Daoy (cell line): ENCODE data around the gene ACSL1. TPM values are rescaled to one million over a fixed set of nuclear protein-coding genes. Genes with fewer than 3 reads are reported as not detected.

Source experiments
- DNase-seq: peaks from one replicate; pipeline ENCODE4 v3.0.0-alpha.2; 2015; ENCODE audit warnings: low read depth
- total RNA-seq: library from RNA; depleted of rRNA; stranded (reverse); fragments of >200 nt; shearing (Covaris generic); gene quantifications from 2 replicates; pipeline ENCODE4 v1.2.3, GENCODE V29; 2014; rRNA removed

Gene ACSL1
- total RNA-seq, 1 experiment from 2014 or later, result 12.5 TPM

DNA sequence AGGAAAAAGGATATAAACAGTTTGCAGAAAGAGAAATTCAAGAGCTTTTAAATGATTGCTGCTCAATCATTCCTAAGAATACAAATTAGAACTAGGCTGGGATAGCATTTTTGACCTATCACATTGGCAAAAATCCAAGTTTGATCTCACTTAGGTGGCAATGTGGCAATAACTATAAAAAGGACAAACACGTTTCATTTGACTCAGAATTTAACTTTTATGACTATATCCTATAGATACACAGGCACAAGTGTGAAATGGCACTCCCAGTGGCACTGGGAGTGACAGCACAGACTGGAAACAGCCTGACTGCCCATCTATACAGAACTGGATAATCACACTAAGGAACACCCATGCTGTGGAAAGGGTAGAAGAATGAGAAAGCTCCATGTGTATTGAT, 103.0 kb downstream of the ACSL1 start:
- DNase-seq, result no peak

DNA sequence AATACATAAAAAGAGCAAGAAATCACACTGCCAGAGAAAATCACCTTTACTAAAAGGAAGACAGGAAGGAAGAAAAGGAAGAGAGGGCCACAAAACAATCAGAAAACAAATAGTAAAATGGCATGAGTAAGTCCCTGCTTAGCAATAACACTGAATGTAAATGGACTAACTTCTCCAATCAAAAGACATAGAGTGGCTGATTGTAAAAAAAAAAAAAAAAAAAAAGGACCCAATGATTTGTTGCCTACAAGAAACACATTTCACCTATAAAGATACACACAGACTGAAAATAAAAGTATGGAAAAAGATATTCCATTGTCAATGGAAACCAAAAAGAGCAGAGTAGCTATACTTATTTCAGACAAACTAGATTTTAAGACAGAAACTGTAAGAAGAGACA, 104.5 kb downstream of the ACSL1 start:
- DNase-seq, result no peak

DNA sequence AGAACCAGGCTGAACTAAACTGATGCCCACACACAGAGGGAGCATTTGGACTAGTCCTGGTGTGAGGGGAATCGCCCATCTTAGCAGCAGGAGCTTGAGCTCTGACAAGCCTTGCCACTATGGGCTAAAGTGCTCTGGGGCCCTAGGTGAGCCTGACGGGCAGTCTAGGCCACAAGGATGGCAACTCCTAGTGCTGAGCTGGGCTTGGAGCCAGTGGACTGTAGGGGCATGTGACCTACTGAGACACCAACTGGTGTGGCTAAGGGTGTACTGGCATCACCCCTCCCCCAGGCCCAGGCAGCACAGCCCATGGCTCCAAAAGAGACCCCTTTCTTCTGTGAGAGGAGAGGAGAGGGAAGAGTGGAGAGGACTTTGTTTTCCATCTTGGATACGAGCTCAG, 106.4 kb downstream of the ACSL1 start:
- no peak for DNase-seq

DNA sequence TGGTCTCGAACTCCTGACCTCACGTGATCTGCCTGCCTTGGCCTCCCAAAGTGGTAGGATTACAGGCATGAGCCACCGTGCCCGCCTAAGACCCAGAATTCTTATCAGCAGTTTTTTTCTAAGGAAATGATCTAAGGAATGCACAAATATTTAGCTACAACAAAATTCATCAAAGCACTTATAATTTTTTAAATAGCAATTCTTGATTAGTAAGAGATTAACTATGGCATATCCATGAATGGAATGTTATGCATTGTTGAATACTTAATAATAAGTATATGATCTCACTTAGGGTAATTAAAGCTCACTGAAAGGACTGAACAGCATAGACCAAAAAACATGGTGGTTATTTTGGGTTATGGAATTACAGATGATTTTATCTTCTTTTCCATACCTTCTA, 110.2 kb downstream of the ACSL1 start:
- DNase-seq, result no peak

DNA sequence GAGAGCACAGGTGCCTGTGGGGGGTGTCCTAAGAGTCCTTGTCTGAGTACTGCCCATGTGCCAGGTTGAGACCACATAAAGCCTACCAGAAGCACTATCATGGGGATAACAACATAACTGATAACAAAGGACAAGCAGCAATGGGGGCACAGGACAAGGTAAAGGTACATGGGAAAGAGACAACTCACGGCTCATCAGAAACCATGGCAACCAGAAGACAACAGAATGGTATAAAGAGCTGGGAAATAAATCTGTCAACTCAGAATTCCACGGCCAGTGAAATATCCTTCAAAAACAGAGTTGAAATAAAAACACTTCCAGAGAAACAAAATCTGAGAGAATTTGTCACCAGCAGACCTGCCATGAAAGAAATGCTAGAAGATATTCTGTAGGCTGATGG, 111.9 kb downstream of the ACSL1 start:
- no peak for DNase-seq

DNA sequence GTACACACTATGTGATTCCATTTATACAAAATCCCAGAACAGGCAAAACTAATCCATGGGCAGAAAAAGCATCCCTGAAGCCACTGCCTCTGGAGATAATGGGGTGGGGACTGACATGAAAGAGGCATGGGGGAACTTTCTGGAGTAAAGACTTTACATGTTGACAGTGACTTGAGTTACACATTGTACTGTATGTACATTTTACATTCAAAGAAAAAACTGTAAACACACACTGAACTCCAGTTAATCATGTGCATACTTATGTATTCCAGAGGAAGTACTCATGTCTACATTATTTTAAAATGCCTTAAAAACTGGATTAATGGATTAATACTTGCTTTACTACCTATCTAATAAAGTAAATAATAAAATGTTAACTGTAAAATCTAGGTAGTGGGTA, 113.4 kb downstream of the ACSL1 start:
- no peak for DNase-seq

DNA sequence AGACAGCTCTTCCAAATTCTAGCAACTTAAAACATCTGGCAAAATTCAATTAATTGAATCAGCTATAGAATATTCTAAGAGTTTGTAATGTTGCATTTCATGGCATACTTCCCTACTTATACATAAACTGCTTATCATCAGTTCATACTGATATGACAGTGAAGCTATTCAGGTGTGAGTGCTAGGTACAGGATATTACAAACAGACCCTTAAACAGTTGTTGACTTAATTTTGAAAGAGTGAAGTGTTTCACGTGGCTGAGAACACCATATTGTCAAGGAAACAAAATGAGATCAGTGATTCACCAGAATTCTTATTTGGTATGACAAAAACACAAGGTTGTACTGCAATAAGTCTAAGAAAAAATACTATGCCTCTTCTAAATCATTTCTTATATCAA, 119.3 kb downstream of the ACSL1 start:
- DNase-seq, result no peak

DNA sequence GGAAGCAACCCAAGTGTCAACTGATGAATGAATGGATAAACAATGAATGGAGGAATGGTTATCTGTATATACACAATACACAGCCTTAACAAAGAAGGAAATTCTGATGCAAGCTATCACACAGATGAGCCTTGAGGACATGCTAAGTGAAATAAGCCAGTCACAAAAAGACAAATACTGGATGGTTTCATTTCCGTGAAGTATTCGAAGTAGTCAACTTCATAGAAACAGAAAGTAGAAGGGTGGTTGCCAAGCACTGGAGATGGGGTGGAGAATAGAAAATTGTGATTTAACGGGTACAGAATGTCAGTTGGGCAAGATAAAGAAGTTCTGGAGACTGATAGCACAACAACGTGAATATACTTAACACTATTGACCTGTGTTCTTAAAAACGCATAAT, 120.1 kb downstream of the ACSL1 start:
- no peak for DNase-seq

Other genes with a start within 250 kb of the ACSL1 start
- gene CASP3, start 176.5 kb downstream of the ACSL1 start, total RNA-seq, result 57.3 and 61.4 TPM in 2 replicates
- 10.4 and 12.9 TPM in 2 replicates for gene PRIMPOL, start 176.2 kb downstream of the ACSL1 start, total RNA-seq
- 57.6 and 58.9 TPM in 2 replicates for gene CENPU, start 91.9 kb downstream of the ACSL1 start, total RNA-seq
- not detected in 2 replicates for gene HELT, start 192.5 kb upstream of the ACSL1 start, total RNA-seq